Measurements from ENCODE around the gene AEBP2.

DNA sequence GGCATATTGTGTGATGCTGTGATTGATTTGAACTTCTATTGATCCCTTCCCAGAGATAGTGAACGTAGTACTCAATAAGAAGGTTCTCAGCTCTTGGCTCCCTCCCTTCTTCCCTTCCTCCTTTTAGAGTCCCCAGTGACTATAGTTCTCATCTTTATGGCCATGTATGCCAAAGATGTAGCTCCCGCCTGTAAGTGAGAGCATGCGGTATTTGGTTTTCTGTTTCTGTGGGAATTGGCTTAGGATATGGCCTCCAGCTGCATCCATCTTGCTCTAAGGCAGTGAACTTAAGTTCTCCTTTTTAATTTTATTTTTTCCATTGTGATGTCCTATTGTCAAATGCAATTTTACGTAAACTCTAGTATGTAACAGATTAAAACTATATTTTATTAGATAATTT lies 109.5 kb downstream of the AEBP2 start:
- no peak for TF ChIP-seq POLR2A (IDR thresholded peaks at IDR 0.05; ENCODE audit: low read depth, low read length)
- TF ChIP-seq TAF1 (IDR thresholded peaks at IDR 0.05; ENCODE audit: borderline replicate concordance, low read depth, low read length), result no peak
- no peak for TF ChIP-seq POLR2AphosphoS5 (IDR thresholded peaks at IDR 0.05; ENCODE audit: low read depth, low read length)

Data from GM12892 (cell line).